Mesodermal cell (in vitro differentiated cells): ENCODE results near the gene CT45A1. TPM values are rescaled to one million over a fixed set of nuclear protein-coding genes. Genes with fewer than 3 reads are reported as not detected.
"Not testable (repeated sequence)": the region's sequence is repeated elsewhere in the genome, so short reads cannot be mapped to it uniquely, and the experiment has no call there.

Source experiments
- H3K27ac ChIP-seq: 2 replicates; pipeline ENCODE4 v1.7.0; 2013; ENCODE audit warnings: mild to moderate bottlenecking, low read depth, low read length, moderate library complexity; ENCODE audit not compliant: severe bottlenecking
- H3K36me3 ChIP-seq: 2 replicates; pipeline ENCODE4 v1.7.1; 2013; ENCODE audit warnings: mild to moderate bottlenecking, low read length, moderate library complexity; ENCODE audit not compliant: control insufficient read depth, insufficient read depth
- H3K4me1 ChIP-seq: one replicate; pipeline ENCODE4 v1.7.1; 2013; ENCODE audit warnings: mild to moderate bottlenecking, low read length; ENCODE audit not compliant: insufficient read depth, control insufficient read depth, poor library complexity, severe bottlenecking
- H3K4me3 ChIP-seq: 2 replicates; pipeline ENCODE4 v1.7.0; 2013; ENCODE audit warnings: low read length, control low read depth, mild to moderate bottlenecking; ENCODE audit not compliant: insufficient read depth, poor library complexity, severe bottlenecking; ENCODE audit errors: extremely low read depth
- H3K9me3 ChIP-seq: 2 replicates; pipeline ENCODE4 v1.7.1; 2013; ENCODE audit warnings: mild to moderate bottlenecking, low read length, moderate library complexity; ENCODE audit not compliant: control insufficient read depth
- WGBS, 2 experiments: methylation state at CpG; one replicate each; pipeline ENCODE4 v1.1.5; 2013; ENCODE audit warnings: missing lambda C conversion rate in 2 of 2; ENCODE audit not compliant: insufficient coverage in 2 of 2; 5-methylcytosine and 5-hydroxymethylcytosine counted together
- polyA plus RNA-seq, 2 experiments: library from polyadenylated mRNA; stranded (reverse); fragments of 50-300 nt; gene quantifications; one replicate each; pipeline ENCODE4 v1.2.3, GENCODE V29; 2013

CT45A1 gene, protein sequence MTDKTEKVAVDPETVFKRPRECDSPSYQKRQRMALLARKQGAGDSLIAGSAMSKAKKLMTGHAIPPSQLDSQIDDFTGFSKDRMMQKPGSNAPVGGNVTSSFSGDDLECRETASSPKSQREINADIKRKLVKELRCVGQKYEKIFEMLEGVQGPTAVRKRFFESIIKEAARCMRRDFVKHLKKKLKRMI
- polyA plus RNA-seq (2013, experiment 1 of 2) = not detected
- not detected for polyA plus RNA-seq (2013, experiment 2 of 2)

DNA sequence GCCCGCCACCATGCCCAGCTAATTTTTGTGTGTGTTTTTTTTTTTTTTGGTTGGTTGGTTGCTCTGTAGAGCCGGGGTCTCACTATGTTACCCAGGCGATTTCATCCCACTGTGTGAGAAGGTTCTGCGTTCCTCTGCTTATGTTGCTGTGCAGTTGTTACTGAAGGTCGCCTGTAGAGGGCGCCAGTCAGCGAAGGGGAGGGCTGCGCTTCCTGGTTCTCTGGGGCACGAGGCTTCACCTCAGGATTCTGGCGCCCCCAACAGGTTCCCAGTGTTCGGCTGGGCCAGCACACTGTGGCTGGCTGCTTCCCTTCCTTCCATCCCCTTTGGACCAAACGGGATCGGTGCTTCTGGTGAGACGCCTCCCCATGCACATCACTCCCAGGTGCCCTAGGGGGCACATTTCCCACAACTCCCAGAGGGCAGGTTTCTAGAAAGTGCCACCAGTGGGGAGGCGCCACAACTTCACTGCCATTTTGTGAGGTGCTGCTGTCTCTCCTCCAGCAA is at the start of gene CT45A1:
CT45A1 (plus strand) TSS at position 457 of the 507 bp plus-strand sequence. CDS start 5,302 bp downstream, outside the sequence.
- WGBS, 2 experiments = 53 to 90% methylated on average over 2 to 9 of the region's 15 CpGs
- not testable (repeated sequence) for H3K4me3 ChIP-seq, H3K36me3 ChIP-seq, H3K9me3 ChIP-seq, H3K4me1 ChIP-seq, H3K27ac ChIP-seq

DNA sequence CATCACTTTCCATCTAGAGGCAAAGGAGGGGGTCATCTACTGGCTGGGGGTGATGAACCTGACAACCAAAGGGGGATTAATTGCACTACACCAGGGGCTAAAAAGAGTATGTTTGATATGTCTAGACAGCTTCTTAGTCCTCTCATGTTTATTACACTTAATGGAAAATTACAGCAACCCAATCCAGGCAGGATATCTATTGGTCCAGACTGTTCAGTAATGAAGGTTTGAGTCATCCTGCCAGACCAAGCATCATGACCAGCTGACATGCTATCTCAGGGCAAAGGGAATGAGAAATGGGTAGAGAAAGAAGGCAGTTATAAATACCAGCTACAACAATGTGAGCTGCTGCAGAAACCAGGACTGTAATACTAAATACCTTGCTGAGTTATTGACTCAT is 40.5 kb upstream of the CT45A1 start:
- not testable (repeated sequence) for H3K27ac ChIP-seq, H3K4me1 ChIP-seq, H3K36me3 ChIP-seq, H3K9me3 ChIP-seq, H3K4me3 ChIP-seq

DNA sequence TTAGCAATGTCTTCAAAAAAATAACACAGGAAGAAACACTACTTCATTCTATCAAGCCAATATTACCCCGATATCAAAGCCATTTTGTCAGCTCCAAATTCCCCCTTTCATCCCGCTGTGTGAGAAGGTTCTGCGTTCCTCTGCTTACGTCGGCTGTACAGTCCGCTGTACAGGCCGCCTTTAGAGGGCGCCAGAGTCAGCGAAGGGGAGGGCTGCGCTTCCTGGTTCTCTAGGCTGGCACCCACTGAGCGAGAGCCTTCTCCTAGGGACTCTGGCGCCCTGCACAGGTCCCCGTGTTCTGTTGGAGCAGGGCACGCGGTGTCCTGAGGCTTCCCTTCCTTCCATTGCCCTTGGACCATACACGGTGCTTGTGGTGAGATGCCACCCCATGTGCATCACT is 25.3 kb upstream of the CT45A1 start:
- H3K9me3 ChIP-seq = no peaks in the 10 kb centered on the region
- no peak overlapping the region for H3K4me3 ChIP-seq
- no peak overlapping the region for H3K27ac ChIP-seq
- 16% methylated on average over 10 of the region's 16 CpGs; no CpG with 5 or more reads in 1 of the 2 experiments for WGBS, 2 experiments
- H3K4me1 ChIP-seq = no peaks in the 10 kb centered on the region
- no peaks in the 10 kb centered on the region for H3K36me3 ChIP-seq

DNA sequence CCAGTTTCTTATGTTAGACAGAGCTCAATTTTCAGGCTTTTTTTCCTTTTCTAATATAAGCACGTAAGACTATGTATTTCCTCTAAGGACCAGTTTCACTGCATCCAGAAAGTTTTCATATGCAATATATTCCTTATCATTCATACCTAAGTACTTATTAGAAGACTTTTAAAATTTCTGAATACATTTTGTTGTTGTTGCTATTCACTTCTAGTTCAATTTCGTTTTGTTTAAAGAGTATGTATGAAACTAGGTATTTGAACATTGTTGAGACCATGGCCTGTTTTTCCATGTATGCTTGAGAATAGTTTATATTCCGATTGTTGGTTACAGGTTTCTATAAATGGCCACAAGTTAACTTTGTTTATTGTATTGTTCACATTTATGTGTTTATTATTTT is 18.0 kb upstream of the CT45A1 start:
- H3K36me3 ChIP-seq = no peaks in the 10 kb centered on the region

DNA sequence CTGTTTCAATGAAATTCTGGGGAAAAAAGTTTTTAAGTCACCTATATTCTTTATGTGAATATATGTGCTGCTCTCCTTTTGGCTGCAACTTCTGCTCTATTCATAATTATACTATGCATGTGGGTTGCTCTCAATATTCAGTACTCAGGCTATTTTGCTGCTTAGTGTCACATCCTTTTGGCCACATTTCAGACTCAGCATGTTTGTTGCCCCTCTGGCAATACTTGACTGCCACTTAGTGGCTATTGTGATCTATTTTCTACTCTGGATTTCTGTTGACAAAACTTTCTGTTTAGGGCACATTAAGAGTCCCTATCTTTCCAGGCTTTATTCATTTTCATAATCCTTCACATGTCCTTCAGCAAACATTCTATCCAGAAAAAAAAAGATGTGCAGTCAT is 15.8 kb upstream of the CT45A1 start:
- H3K9me3 ChIP-seq = no peaks in the 10 kb centered on the region
- H3K27ac ChIP-seq = no peak overlapping the region
- no peaks in the 10 kb centered on the region for H3K4me1 ChIP-seq
- no peaks in the 10 kb centered on the region for H3K36me3 ChIP-seq
- H3K4me3 ChIP-seq = no peak overlapping the region

More for the DNA sequence above, 18.0 kb upstream of the CT45A1 start:
- Histone ChIP-seq H3K4me3 (no peak overlapping the region), H3K4me1 (no peaks in the 10 kb centered on the region), H3K9me3 (no peaks in the 10 kb centered on the region), H3K27ac (no peak overlapping the region)
- no CpG with 5 or more reads among the region's 3 CpGs for WGBS, 2 experiments

DNA sequence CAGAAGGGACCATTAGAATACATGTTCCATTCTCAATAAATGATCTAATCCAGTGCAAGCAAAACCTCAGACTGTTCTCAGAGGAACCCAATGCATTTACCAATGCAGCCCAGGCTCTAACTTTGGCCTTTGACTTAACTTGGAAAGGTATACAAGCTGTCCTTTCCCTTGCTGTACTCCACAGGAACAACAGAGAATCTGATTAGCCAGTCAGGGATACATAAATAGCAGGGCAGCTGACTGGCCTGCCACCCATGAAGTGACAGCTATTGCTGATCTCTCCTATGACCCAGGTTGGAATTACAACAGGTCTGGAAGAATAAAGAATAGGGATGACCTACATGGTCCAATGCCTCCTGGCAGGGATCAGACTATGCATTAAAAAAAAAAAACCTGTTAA is 14.5 kb upstream of the CT45A1 start:
- Histone ChIP-seq H3K36me3 (no peaks in the 10 kb centered on the region), H3K4me1 (no peaks in the 10 kb centered on the region), H3K27ac (no peak overlapping the region), H3K9me3 (no peaks in the 10 kb centered on the region), H3K4me3 (no peak overlapping the region)

DNA sequence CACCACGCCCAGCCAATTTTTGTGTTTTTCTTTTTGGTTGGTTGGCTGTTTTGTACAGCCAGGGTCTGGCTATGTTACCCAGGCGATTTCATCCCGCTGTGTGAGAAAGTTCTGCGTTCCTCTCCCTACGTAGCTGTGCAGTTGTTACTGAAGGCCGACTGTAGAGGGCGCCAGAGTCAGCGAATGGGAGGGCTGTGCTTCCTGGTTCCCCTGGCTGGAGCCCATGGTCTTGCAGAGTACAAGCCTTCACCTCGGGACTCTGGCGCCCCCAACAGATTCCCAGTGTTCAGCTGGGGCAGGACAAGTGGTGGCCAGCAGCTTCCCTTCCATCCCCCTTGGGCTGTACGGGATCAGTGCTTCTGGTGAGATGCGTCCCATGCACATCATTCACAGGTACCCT is 5.6 kb upstream of the CT45A1 start:
- no peaks in the 10 kb centered on the region for H3K4me1 ChIP-seq
- no peak overlapping the region for H3K27ac ChIP-seq
- no peak overlapping the region for H3K4me3 ChIP-seq
- no peaks in the 10 kb centered on the region for H3K9me3 ChIP-seq
- 29 to 50% methylated on average over 5 to 7 of the region's 12 CpGs for WGBS, 2 experiments
- H3K36me3 ChIP-seq = no peaks in the 10 kb centered on the region

DNA sequence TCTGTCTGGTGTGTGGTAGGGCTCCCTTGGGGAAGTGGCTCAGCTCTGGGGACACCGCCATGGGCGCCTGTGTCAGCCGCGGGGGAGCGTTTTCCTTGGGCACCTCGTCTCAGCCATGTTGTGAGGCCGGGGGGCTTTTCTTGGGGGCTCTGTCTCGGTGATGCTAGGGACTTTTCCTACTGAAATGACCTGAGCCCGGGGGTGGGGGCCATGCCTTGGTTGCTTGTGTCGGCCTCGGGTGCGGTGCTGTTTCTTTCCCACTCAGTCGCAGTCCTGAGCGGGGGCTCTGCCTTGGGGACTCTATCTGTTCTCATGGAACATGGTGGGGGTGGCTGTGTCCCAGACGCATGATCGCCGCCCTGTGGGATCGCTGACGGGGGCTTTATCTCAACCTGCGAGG is 356 bp downstream of the CT45A1 start:
- Histone ChIP-seq H3K4me3 (no peak overlapping the region), H3K4me1 (no peaks in the 10 kb centered on the region), H3K36me3 (no peaks in the 10 kb centered on the region), H3K9me3 (no peaks in the 10 kb centered on the region), H3K27ac (no peak overlapping the region)
- 85 to 93% methylated on average over 5 to 7 of the region's 20 CpGs for WGBS, 2 experiments

DNA sequence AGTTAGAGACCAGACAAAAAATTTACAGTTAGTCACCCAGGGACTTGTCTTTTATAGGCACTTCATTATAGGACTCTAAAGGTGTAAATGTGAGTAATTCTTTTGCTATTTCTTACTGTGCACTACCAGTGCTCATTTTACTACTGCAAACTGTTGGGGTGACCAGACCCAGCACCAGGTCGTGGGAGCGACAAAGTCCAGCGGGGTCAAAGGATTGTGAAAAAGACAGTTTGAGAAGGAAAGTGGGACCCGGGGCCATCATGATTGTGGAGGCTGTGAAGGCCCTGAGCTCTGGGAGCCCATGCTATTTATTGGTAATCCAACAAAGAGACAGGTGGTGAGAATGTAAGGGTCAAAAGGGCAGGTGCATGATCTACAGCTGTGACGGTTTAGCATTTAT is 21.2 kb downstream of the CT45A1 start:
- H3K4me3 ChIP-seq, H3K36me3 ChIP-seq, H3K27ac ChIP-seq, H3K4me1 ChIP-seq, H3K9me3 ChIP-seq: not testable (repeated sequence)
- 57 to 93% methylated on average over 1 to 3 of the region's 5 CpGs for WGBS, 2 experiments

DNA sequence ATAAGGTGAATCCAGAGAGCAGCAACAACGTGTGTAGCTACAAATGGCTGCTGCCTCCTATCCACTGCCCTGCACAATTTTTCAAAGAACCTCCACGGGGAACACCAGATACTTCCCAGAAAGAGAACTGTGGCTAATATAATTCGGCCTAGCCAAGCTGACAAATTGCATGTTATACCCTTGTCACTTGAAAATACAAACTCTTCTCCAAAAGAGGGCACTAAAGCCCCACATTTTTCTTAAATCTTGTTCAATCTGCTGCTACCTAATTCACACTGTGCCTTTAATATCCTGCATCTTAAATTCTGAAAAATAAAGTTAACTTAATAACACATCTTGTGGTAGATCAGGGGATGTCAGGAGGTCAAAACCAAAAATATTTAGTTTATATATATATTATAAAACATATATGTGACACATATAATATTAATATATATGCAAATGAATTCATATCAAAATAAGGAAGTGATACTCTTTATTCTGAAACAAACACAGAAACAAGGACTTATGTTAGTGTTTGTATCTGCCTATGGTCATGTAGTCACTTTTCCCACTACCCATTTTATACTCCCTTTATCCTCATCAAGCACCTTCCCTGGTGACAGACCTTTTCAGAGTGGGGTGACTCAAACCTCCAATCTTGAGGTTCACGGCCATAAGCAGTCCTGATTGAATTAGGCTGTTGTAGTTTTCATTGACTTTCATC is 24.1 kb downstream of the CT45A1 start:
- Histone ChIP-seq H3K4me1 (no peaks in the 10 kb centered on the region), H3K9me3 (no peaks in the 10 kb centered on the region), H3K27ac (no peak overlapping the region), H3K36me3 (no peaks in the 10 kb centered on the region), H3K4me3 (no peak overlapping the region)
- 63% methylated on average over 2 of the region's 4 CpGs; no CpG with 5 or more reads in 1 of the 2 experiments for WGBS, 2 experiments

DNA sequence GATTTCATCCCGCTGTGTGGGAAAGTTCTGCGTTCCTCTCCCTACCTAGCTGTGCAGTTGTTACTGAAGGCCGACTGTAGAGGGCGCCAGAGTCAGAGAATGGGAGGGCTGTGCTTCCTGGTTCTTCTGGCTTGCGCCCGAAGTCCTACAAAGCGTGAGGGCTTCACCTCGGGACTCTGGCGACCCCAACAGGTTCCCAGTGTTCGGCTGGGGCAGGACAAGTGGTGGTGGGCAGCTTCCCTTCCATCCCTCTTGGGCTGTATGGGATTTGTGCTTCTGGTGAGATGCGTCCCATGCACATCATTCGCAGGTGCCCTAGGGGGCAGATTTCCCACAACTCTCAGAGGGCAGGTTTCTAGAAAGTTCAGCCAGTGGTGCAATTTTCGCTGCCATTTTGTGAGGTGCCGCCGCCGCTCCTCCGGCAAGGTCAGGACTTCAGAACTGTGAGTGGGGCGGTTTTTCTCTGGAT is 27.3 kb downstream of the CT45A1 start:
- Histone ChIP-seq H3K9me3 (no peaks in the 10 kb centered on the region), H3K4me1 (no peaks in the 10 kb centered on the region), H3K27ac (no peak overlapping the region), H3K36me3 (no peaks in the 10 kb centered on the region), H3K4me3 (no peak overlapping the region)
- 88 to 100% methylated on average over 3 to 5 of the region's 18 CpGs for WGBS, 2 experiments
